Lower leg skin (tissue), 4 donors: ENCODE measurements around the gene EEF2K. TPM values are rescaled to one million over a fixed set of nuclear protein-coding genes. Genes with fewer than 3 reads are reported as not detected.
A peak's percentile ranks its signal among the peaks of the same experiment; 100 is the strongest.

ENCODE experiments used
- DNase-seq, 2 donors: peaks; one replicate each; pipeline ENCODE4 v3.0.0-alpha.2; 2019; ENCODE audit warnings: low spot score in 2 of 2
- H3K4me3 ChIP-seq: fragments of 200-600 bp; sonication (generic); 2 replicates; pipeline ENCODE4 v1.5.1; 2017; ENCODE audit warnings: mild to moderate bottlenecking, low read depth; ENCODE audit not compliant: poor library complexity, severe bottlenecking
- CTCF ChIP-seq, 3 donors: fragments of 450-650 bp; IDR thresholded peaks; one replicate each; pipeline ENCODE4 v1.5.1; 2016; ENCODE audit warnings: antibody characterized with exemption in 3 of 3, mild to moderate bottlenecking in 3 of 3, moderate library complexity in 2 of 3
- POLR2A ChIP-seq, 2 donors: fragments of 450-650 bp; IDR thresholded peaks; one replicate each; pipeline ENCODE4 v1.6.1; 2016 to 2017; ENCODE audit warnings: antibody characterized with exemption in 2 of 2, mild to moderate bottlenecking in 1 of 2, moderate library complexity in 1 of 2
- WGBS, 2 donors: methylation state at CpG; one replicate each; pipeline ENCODE4 v1.1.5; 2018; 5-methylcytosine and 5-hydroxymethylcytosine counted together
- intact Hi-C: fragments of 100-400 bp; cut with DNase I; formaldehyde crosslinking; loops from one replicate; pipeline ENCODE4 v1.15.0; 2023; ENCODE audit warnings: low total_unique reads
- total RNA-seq, 4 donors: library from RNA; depleted of rRNA; stranded (reverse); fragments of >200 nt; gene quantifications; one replicate each; pipeline ENCODE4 v1.1.0, GENCODE V29; 2016

Gene EEF2K
- 100 to 1,000 TPM in 1 of 4 donors, 10 to 100 TPM in 3; 47.8 to 112 (median 73.2) TPM for total RNA-seq

- peak within 1 kb of the TSS; percentile 97 for H3K4me3 ChIP-seq
- DNase-seq: peak; percentile 90 to 98
- 0% methylated on average over 49 to 60 of the region's 74 CpGs for WGBS, 2 donors
- TF ChIP-seq POLR2A (IDR thresholded peaks at IDR 0.05) (no peak), CTCF (IDR thresholded peaks at IDR 0.05) (peak in 1 of 3 donors; percentile 67)
- intact Hi-C loops: no loop called here
Observed at GRCh38 chr16:22206013-22206841, at the start of gene EEF2K. EEF2K (plus strand) TSS chr16:22206278; CDS start chr16:22225730, 19,452 bp downstream.

- TF ChIP-seq POLR2A (IDR thresholded peaks at IDR 0.05): no peak
- TF ChIP-seq CTCF (IDR thresholded peaks at IDR 0.05): no peak
- DNase-seq: no peak
- intact Hi-C loops: no loop called here
- H3K4me3 ChIP-seq: no peak overlapping the region
Observed at GRCh38 chr16:22161401-22161800, 44.7 kb upstream of the EEF2K start.

- no peak within 1 kb of the TSS for H3K4me3 ChIP-seq
- intact Hi-C loops: no loop called here
- DNase-seq: no peak
- TF ChIP-seq POLR2A (IDR thresholded peaks at IDR 0.05) (no peak), CTCF (IDR thresholded peaks at IDR 0.05) (no peak)
- WGBS, 2 donors: 6 to 8% methylated on average over 26 to 40 of the region's 40 CpGs
Observed at GRCh38 chr16:22161999-22162655, 44.0 kb upstream of the EEF2K start, which contains the start of gene SDR42E2. SDR42E2 (plus strand) TSS chr16:22162506; CDS start chr16:22165583, 3,077 bp downstream.

- 34 to 42% methylated on average over 14 of the region's 14 CpGs for WGBS, 2 donors
- DNase-seq: no peak
- H3K4me3 ChIP-seq: no peak overlapping the region
- intact Hi-C loops: no loop called here
- TF ChIP-seq CTCF (IDR thresholded peaks at IDR 0.05): no peak
- no peak for TF ChIP-seq POLR2A (IDR thresholded peaks at IDR 0.05)
Observed at GRCh38 chr16:22162656-22163009, 43.4 kb upstream of the EEF2K start.

GRCh38 chr16:22163806-22164205 lies 42.3 kb upstream of the EEF2K start:
- no peak for TF ChIP-seq POLR2A (IDR thresholded peaks at IDR 0.05)
- no peak for TF ChIP-seq CTCF (IDR thresholded peaks at IDR 0.05)
- 83 to 91% methylated on average over 6 of the region's 6 CpGs for WGBS, 2 donors
- no peak for DNase-seq
- no peak overlapping the region for H3K4me3 ChIP-seq
- intact Hi-C loops: no loop called here
